Hepatocyte (in vitro differentiated cells): ENCODE results near the gene ARFGAP2. TPM values are rescaled to one million over a fixed set of nuclear protein-coding genes. Genes with fewer than 3 reads are reported as not detected.

Experiments used
- DNase-seq: peaks from one replicate; pipeline ENCODE4 v3.0.0-alpha.2; 2016; ENCODE audit warnings: low spot score
- H2AFZ ChIP-seq: fragments of 200-600 bp; sonication (generic); 2 replicates; pipeline ENCODE4 v1.6.0; 2016; ENCODE audit warnings: antibody characterized with exemption, mild to moderate bottlenecking
- H3K27ac ChIP-seq: fragments of 200-600 bp; sonication (generic); 2 replicates; pipeline ENCODE4 v1.5.1; 2016; ENCODE audit warnings: mild to moderate bottlenecking
- H3K27me3 ChIP-seq: fragments of 200-600 bp; sonication (generic); 2 replicates; pipeline ENCODE4 v1.6.1; 2016
- H3K36me3 ChIP-seq: fragments of 200-600 bp; sonication (generic); replicated peaks from 2 replicates; pipeline ENCODE4 v1.5.1; 2016; ENCODE audit warnings: low read depth; ENCODE audit not compliant: insufficient read depth
- H3K4me1 ChIP-seq: fragments of 200-600 bp; sonication (generic); 2 replicates; pipeline ENCODE4 v1.5.1; 2016; ENCODE audit warnings: mild to moderate bottlenecking, moderate library complexity; ENCODE audit not compliant: insufficient read depth
- H3K4me2 ChIP-seq: fragments of 200-600 bp; sonication (generic); 2 replicates; pipeline ENCODE4 v1.6.0; 2016
- H3K4me3 ChIP-seq: fragments of 200-600 bp; sonication (generic); 2 replicates; pipeline ENCODE4 v1.5.1; 2016; ENCODE audit warnings: mild to moderate bottlenecking
- H3K79me2 ChIP-seq: fragments of 200-600 bp; sonication (generic); 2 replicates; pipeline ENCODE4 v1.6.0; 2017; ENCODE audit warnings: mild to moderate bottlenecking
- H3K9me2 ChIP-seq: fragments of 200-600 bp; sonication (generic); replicated peaks from 2 replicates; pipeline ENCODE4 v1.6.0; 2017; ENCODE audit warnings: mild to moderate bottlenecking; ENCODE audit not compliant: insufficient read depth
- H3K9me3 ChIP-seq: fragments of 200-600 bp; sonication (generic); 2 replicates; pipeline ENCODE4 v1.5.1; 2016; ENCODE audit warnings: low read depth, mild to moderate bottlenecking
- H4K20me1 ChIP-seq: fragments of 200-600 bp; sonication (generic); 2 replicates; pipeline ENCODE4 v1.6.0; 2016; ENCODE audit warnings: mild to moderate bottlenecking; ENCODE audit not compliant: insufficient read depth, poor library complexity, severe bottlenecking
- EZH2 ChIP-seq: fragments of 200-600 bp; sonication (generic); IDR thresholded peaks from 2 replicates; pipeline ENCODE4 v1.6.1; 2016; ENCODE audit warnings: antibody characterized with exemption, mild to moderate bottlenecking, borderline replicate concordance
- EZH2phosphoT487 ChIP-seq: fragments of 200-600 bp; sonication (generic); IDR thresholded peaks from one replicate; pipeline ENCODE4 v1.6.1; 2018; ENCODE audit warnings: antibody characterized with exemption, mild to moderate bottlenecking, low read depth, moderate library complexity; ENCODE audit not compliant: unreplicated experiment, severe bottlenecking
- WGBS: methylation state at CpG from one replicate; pipeline ENCODE4 v1.1.6; 2016; ENCODE audit warnings: low lambda C conversion rate; ENCODE audit errors: missing lambda C conversion rate; 5-methylcytosine and 5-hydroxymethylcytosine counted together
- polyA plus RNA-seq: library from polyadenylated mRNA; unstranded; fragments of >200 nt; fragmentation: Nextera tagmentation; extraction: Ambion mirVana; gene quantifications from 2 replicates; pipeline ENCODE4 v1.2.1, GENCODE V29; 2016
- total RNA-seq: library from RNA; depleted of rRNA; stranded (reverse); fragments of >200 nt; gene quantifications from 2 replicates; pipeline ENCODE4 v1.2.3, GENCODE V29; 2014
- TF ChIP-seq, protein P1 (sequence below): fragments of 200-600 bp; sonication (generic); IDR thresholded peaks from 2 replicates; pipeline ENCODE4 v1.5.1; 2016; ENCODE audit warnings: antibody characterized with exemption, mild to moderate bottlenecking; ENCODE audit not compliant: poor library complexity

The ARFGAP2 gene
- total and polyA plus RNA-seq, 2 experiments from 2014 or later = 64.3 to 146 TPM

DNA sequence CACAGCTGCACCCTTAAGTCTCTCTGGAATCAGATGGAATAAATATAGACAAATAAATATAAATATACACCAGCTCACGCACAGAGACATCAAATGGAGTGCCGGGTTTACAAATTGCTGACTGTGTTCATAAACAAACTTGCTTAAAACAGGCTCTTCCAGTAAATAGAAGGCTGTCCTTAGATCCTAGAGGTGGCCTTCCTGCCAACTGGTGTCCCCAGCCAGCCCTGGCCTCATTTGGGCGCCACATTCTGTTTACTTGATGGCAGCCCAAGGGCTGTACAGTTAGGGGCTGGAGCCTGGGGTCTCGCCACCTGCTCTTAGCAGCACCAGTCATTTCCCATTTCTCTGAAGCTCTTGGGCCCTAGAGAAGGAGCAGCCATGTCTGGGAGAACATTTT, 20.8 kb downstream of the ARFGAP2 start:
- 95% methylated on average over 4 of the region's 4 CpGs for WGBS
- H3K36me3 ChIP-seq = no peaks in the 10 kb centered on the region

DNA sequence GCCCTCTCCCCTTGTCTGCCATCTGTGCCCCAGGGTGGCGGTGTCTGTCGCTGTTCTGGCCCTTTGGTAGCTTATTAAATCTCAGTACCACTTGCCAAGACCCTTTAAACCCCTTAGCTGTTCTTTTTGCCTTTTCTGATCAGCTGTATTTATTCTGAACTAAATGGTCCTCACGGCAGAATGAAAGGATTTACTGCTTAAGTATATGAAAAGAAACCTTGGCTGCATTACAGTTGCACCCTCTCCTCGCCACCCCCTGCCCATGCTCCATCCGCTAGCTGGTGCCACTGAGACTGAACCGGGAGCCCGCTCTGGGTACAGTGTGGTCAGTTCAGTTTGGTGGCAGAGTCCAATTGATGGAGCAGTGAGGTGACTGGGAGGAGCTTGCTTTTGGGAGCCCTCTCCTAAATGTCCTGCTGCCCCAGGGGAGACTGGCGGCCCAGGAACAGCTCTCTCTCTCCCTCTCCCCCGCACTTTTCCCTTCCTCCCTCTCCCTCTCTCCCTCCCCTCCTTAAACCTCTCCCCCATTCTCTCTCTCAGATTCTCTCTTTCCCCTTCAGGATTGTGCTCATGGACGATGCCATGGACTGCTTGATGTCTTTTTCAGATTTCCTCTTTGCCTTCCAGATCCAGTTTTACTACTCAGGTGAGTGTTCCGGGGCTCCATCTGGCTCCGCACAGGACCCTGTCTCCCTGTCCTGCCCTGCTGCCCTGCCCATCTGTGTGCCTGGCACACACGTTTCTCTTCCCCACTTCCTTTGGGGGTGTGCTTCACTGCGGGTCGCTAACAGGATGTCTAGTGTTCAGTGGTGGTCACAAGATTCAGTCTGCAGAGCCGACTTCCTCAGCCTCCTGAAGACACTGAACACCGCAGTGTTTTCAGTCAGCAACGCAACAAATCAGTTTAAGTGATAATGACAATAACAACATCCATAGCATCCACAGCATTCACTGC, 21.8 kb downstream of the ARFGAP2 start:
- DNase-seq = no peak
- H2AFZ ChIP-seq = no peak overlapping the region
- H3K79me2 ChIP-seq = no peaks in the 10 kb centered on the region
- TF ChIP-seq EZH2 (no peak), EZH2phosphoT487 (no peak)
- TF ChIP-seq, protein P1, sequence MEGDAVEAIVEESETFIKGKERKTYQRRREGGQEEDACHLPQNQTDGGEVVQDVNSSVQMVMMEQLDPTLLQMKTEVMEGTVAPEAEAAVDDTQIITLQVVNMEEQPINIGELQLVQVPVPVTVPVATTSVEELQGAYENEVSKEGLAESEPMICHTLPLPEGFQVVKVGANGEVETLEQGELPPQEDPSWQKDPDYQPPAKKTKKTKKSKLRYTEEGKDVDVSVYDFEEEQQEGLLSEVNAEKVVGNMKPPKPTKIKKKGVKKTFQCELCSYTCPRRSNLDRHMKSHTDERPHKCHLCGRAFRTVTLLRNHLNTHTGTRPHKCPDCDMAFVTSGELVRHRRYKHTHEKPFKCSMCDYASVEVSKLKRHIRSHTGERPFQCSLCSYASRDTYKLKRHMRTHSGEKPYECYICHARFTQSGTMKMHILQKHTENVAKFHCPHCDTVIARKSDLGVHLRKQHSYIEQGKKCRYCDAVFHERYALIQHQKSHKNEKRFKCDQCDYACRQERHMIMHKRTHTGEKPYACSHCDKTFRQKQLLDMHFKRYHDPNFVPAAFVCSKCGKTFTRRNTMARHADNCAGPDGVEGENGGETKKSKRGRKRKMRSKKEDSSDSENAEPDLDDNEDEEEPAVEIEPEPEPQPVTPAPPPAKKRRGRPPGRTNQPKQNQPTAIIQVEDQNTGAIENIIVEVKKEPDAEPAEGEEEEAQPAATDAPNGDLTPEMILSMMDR = no peak
- no peak overlapping the region for H3K4me3 ChIP-seq
- no peaks in the 10 kb centered on the region for H3K9me3 ChIP-seq
- no peaks in the 10 kb centered on the region for H3K27me3 ChIP-seq
- no peaks in the 10 kb centered on the region for H3K9me2 ChIP-seq
- H3K4me2 ChIP-seq = no peak overlapping the region
- H3K36me3 ChIP-seq = no peaks in the 10 kb centered on the region
- no peaks in the 10 kb centered on the region for H3K4me1 ChIP-seq
- H3K27ac ChIP-seq = no peak overlapping the region
- 87% methylated on average over 18 of the region's 18 CpGs for WGBS
- no peaks in the 10 kb centered on the region for H4K20me1 ChIP-seq

More for the DNA sequence above, 20.8 kb downstream of the ARFGAP2 start:
- no peak overlapping the region for H2AFZ ChIP-seq
- no peak overlapping the region for H3K4me3 ChIP-seq
- H3K9me2 ChIP-seq = no peaks in the 10 kb centered on the region
- no peak overlapping the region for H3K27ac ChIP-seq
- no peaks in the 10 kb centered on the region for H4K20me1 ChIP-seq
- DNase-seq = no peak
- H3K4me2 ChIP-seq = no peak overlapping the region
- no peaks in the 10 kb centered on the region for H3K9me3 ChIP-seq
- no peaks in the 10 kb centered on the region for H3K79me2 ChIP-seq
- H3K27me3 ChIP-seq = no peaks in the 10 kb centered on the region
- H3K4me1 ChIP-seq = no peaks in the 10 kb centered on the region
- TF ChIP-seq EZH2phosphoT487 = no peak
- TF ChIP-seq, protein P1 = no peak
- TF ChIP-seq EZH2 = no peak

DNA sequence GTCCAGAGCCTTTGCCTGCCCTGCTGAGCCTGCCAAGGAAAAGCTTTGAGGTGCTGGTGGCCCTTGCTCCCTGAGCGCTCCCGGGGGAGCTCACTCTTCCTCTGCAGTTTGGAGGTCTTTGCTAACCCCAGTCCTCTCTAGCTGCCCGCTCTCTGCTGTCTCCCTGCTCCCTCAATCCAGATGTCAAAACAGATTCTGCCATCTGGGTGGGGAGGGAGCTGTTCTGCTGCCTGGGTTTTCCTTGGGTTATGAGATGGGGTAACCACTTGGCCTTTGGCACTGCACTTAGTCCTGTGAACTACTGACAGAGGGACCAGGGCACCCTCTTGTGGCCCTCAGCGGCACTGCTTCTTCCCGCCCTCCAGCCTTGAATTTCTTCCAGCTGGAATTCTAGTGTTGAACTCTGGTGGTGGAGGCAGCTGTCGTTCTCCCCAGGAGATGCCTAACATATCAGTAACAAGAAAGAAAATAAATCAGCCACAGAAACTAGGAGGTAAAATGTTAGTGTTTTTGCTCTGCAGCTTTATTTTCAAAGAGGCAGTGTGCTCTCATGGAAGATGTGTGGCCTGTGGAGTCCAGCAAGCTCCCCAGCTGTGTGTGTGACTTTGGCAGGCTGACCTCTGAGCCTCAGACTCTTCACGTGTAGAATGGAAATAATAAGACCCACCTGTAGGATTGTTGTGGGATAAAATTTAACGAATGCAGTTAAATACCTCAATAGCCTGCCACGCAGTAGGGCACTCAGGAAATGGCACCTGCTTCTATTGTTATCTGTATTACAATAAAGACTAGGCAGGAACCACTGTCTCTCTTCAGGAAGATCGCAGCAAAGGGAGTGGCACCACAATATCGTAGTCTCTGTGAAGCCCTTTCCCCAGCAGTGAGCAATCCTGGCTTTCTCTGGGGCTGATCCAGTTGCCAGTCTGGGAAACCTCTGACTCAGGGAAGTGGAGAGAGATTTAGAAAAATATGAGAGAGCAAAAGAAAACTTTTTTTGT, 23.4 kb downstream of the ARFGAP2 start:
- Histone ChIP-seq H3K27ac (no peak overlapping the region), H3K4me1 (no peaks in the 10 kb centered on the region), H3K4me2 (no peak overlapping the region), H3K27me3 (no peaks in the 10 kb centered on the region), H3K79me2 (no peaks in the 10 kb centered on the region), H2AFZ (no peak overlapping the region), H3K36me3 (no peaks in the 10 kb centered on the region), H4K20me1 (no peaks in the 10 kb centered on the region), H3K9me2 (no peaks in the 10 kb centered on the region), H3K9me3 (no peaks in the 10 kb centered on the region), H3K4me3 (no peak overlapping the region)
- WGBS = 50% methylated on average over 11 of the region's 11 CpGs
- no peak for TF ChIP-seq EZH2
- TF ChIP-seq, protein P1 = peak; percentile 98
- peak; percentile 88 for DNase-seq
